Tibial nerve (tissue), 4 donors: ENCODE data around the gene RPEL1.
"Not testable (repeated sequence)": the region's sequence is repeated elsewhere in the genome, so short reads cannot be mapped to it uniquely, and the experiment has no call there.

Experiments
- EP300 ChIP-seq, 2 donors: sonication (generic); formaldehyde crosslinking; IDR thresholded peaks; one replicate each; pipeline ENCODE4 v1.6.1; 2017; ENCODE audit warnings: antibody characterized with exemption in 2 of 2, mild to moderate bottlenecking in 1 of 2
- TF ChIP-seq, protein P1 (sequence below), 5 experiments: fragments of 200-600 bp in 3 of 5; fragments of 450-650 bp in 2 of 5; sonication (generic) in 3 of 5; IDR thresholded peaks; one replicate each; pipeline ENCODE4 v1.5.1; 2016 to 2019; ENCODE audit warnings: antibody characterized with exemption in 5 of 5, mild to moderate bottlenecking in 3 of 5, moderate library complexity in 2 of 5

GRCh38 chr10:103205401-103205800 lies 40.3 kb upstream of the RPEL1 start:
- TF ChIP-seq, protein P1, sequence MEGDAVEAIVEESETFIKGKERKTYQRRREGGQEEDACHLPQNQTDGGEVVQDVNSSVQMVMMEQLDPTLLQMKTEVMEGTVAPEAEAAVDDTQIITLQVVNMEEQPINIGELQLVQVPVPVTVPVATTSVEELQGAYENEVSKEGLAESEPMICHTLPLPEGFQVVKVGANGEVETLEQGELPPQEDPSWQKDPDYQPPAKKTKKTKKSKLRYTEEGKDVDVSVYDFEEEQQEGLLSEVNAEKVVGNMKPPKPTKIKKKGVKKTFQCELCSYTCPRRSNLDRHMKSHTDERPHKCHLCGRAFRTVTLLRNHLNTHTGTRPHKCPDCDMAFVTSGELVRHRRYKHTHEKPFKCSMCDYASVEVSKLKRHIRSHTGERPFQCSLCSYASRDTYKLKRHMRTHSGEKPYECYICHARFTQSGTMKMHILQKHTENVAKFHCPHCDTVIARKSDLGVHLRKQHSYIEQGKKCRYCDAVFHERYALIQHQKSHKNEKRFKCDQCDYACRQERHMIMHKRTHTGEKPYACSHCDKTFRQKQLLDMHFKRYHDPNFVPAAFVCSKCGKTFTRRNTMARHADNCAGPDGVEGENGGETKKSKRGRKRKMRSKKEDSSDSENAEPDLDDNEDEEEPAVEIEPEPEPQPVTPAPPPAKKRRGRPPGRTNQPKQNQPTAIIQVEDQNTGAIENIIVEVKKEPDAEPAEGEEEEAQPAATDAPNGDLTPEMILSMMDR (IDR thresholded peaks at IDR 0.05), result not testable (repeated sequence)
- TF ChIP-seq EP300 (IDR thresholded peaks at IDR 0.05), result not testable (repeated sequence)
